ENCODE results near the gene TH.

TH gene

DNA sequence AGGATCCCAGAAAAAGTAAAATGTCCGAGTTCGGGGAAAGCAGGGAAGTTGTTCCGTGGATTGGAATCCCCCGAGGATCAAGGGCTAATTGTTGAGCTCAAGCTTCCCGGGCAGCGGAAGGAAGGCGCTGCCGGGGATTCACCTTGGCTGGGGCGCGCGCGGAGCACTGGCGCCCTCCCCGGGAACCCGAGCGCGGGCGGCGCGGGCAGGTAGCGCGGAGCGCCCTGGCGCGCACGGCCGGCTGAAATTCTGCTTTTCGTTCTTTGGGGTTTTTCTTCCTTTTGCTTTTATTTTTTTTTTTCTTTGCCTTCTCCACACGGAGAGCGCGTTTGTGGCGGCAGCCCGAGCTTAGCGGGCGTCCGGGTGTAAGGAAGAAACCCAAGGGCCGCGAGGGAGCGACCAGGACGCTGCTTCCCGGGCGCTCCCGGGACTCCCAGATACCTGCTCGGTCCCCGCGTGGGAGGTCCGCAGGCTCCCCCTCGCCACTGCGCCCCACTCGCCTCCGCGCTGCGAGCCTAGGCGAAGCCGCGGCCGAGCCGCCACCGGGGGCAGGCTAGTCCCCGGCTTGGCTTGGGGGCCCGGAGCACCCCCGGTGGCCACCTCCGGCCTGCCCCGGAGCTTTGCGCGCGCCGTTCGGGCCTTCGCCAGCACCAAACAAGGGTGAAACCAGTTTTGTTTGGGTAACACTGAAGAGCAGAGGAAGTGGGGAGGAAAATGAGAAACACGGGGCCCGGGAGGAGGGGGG lies 27.6 kb downstream of the TH start:
- FAIRE-seq (no peak), DNase-seq (ENCODE audit: insufficient read length, low spot score) (no peak)

GRCh38 chr11:2143477-2143798 lies 28.2 kb downstream of the TH start:
- DNase-seq (ENCODE audit: insufficient read length, low spot score) (no peak), FAIRE-seq (no peak)

DNA sequence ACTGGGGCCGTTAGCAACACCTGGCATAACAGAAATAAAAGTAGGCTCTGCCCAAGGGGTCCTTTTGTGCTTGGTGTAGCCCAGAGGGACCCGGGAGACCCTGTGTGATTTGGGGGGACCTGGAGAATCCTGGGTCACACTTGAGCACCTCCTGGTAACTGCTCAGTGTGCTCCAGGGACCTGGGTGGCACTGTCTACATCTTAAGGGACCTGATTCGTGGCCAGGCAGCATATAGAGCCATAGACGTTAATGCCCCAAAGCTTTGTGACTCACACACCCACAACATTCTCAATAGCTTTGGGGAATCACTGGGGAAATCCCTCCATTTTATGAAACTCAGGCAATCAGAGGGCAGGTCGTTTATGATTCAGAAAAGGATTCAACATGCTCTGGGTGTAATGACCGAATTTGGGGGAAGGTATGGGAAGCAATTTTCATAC lies 28.8 kb downstream of the TH start:
- DNase-seq (ENCODE audit: insufficient read length, low spot score) (no peak), FAIRE-seq (no peak)

GRCh38 chr11:2142300-2142759 lies 29.3 kb downstream of the TH start:
- no peak for FAIRE-seq
- DNase-seq (ENCODE audit: insufficient read length, low spot score): no peak

DNA sequence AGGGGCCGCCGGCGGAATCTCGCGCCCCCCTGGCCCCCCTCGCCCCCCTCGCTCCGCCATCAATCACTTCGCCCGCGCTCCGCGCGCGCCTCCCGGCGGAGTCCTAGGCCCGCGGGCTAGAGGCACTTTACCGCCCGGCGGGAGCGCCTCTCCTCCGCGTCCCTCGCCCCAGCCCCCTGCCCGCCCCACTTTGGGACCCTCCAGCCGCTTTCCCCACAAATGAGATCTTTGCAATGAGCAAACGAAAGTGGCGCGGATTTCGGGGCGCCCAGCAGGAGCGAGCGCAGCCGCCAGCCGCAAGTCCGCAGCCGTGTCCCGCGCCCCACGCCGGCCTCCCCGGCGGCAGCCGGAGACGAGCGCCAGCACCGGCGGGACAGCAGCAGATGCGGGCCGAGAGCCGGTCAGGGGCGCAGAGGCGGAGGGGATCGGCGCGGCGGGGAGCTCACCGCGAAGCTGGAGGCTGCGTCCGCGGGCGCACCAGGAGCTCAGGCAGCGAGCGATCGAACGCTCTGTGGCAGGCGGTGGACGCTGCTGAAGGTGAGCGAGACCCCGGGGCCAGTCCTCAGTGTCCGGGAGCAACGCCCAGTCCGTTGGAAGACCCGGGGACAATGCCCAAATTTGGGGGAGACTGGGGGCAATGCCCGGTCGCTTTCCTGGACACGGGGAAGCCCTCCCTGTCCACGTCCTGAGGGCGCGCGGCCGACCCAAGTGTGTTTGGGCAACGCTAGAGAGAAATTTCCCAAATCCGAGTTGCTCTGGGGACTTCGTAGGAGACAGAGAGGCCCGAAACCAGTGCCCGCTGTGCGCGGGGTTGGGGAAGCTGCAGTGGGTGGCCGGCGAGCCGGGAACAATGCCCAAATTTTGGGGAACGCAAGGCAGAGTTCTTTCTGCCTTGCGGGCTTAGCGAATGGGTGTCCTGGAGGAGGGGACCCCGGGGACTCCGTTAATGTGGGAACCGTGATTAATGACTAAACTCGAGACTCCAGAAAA lies 30.9 kb downstream of the TH start:
- DNase-seq (ENCODE audit: insufficient read length, low spot score) (no peak), FAIRE-seq (no peak)

DNA sequence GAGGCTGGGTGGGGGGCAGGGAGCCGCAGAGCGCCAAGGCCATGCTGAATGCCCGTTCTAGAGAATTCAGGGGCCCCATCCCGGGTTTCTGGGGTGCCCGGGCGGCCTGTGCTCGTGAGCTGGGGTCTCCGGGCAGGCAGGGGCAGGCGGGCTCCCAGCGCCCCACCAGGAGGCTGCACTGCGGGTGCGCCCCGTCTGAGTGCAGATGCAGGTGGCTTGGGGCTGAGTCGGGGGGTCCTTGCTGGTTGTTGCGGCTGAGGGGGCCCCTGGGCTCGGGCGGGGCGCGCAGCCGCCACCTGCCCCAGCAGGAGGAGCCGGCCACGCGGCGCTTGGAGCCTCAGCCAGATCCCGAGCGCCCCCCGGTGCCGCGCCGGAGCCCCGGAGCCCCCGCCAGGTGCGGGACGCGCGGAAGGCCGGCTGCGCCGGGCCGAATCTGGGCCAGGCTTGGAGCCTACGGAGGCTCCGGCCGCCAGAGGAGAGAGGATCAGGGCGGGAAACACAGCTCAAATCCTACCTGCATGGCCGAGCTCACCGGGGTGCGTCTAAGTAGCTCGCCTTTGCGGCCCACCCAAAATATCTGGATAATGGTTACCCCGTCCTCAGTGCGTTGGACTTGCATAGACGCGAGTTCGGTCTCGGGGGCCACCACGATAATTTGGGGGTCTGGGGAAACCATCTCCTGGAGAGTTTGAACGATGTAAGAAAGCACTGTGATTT lies 31.8 kb downstream of the TH start:
- DNase-seq (ENCODE audit: insufficient read length, low spot score) (no peak), FAIRE-seq (no peak)

- DNase-seq (ENCODE audit: insufficient read length, low spot score) (no peak), FAIRE-seq (no peak)
Observed at GRCh38 chr11:2139123-2139521, 32.5 kb downstream of the TH start, which contains the start of gene IGF2. Gene IGF2, minus strand, starts transcription at chr11:2139389. Its CDS starts 3,866 bp downstream, at chr11:2135523.

DNA sequence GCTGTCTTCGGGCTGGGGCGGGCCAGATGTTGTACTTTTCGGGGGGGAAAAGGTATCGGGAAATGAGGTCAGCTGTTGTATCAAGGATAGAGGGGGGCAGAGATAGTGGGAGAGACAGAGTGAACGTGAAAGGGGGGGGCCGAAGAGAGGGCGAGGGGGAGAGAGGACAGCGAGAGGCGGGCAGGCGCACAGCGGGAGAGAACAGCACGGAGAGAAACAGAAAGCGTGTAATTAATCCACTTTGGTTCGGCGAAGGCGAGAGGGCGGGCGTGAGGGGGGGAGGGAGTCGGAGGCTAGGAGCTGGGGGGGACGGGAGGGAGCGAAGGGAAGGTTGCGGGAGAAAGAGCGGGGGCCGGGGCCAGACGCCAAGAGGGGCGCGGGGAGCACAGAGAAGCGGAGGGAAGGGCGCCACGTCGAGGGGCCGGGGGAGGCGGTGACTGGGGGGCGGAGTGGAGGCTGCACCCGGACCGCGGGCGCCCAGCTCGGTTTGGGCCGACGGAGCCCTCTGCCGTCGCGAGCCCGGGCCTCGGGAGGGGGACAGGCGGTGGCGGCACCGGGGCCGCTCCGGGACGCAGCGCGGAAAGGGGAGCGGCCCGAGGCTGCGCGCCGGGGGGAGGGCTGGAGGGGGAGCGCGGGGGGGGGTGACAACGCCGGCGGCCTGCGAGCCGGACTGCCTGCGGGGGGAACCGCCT lies 33.0 kb downstream of the TH start:
- DNase-seq (ENCODE audit: insufficient read length, low spot score): no peak
- no peak for FAIRE-seq

DNA sequence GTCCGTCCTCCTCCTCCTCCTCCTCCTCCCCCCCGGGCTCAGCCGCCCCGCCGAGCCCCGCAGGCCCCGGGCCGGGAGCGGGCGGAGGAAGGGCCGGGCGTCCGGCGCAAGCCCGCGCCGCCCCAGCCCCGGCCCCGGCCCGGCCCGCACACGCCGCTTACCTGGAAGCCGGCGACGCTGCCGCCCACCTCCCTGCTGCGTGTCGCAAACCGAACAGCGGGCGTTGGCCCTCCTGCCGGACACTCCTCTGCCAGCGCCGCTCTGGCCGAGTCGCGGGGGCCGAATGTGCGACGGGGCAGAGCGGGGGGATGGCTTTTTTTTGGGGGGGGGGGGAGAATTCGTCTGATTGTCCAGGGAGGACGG lies 33.6 kb downstream of the TH start:
- FAIRE-seq (no peak), DNase-seq (ENCODE audit: insufficient read length, low spot score) (no peak)

DNA sequence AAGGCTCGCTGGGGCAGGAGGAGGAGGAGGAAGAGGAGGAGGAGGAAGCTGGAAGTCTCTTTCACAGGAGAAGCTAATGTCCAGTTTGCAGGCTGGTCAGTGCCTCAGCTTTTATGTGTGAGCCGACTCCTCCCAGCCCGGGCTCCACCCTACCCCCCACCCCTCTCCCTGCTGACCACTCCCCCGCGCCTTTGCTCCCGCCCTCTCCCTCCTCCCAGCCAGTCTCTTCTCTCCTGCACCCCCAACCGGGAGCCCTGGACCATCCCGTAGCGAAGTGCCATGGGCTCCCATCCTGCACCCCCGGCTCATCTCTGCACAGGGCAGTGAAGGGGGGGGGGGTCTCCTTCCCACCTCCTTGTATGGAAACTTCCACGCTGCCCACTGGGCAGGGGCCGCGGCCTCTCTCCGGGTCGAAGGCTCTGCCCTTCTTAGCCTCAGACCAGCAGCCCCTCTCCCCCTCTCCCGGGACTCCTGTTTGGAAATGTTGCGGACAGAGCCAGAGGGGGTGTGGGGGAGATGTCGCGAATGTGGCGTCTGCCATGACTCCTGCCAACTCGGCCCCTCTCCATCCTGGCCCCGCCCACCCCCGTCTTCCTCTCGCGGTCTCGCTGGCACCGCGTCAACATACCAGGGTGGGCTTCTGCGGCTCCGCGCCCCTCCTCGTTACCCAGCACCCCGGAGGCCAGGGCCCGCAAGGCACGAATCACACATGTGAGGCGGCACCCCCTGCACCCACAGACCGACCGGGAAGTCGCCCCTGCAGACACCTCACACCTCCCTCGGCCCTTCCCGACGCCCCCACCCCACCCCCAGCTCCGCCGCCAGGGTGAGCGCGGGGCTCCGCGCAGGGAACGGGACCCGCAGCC lies 34.2 kb downstream of the TH start:
- DNase-seq (ENCODE audit: insufficient read length, low spot score) (peak; percentile 85), FAIRE-seq (peak; percentile 86)

DNA sequence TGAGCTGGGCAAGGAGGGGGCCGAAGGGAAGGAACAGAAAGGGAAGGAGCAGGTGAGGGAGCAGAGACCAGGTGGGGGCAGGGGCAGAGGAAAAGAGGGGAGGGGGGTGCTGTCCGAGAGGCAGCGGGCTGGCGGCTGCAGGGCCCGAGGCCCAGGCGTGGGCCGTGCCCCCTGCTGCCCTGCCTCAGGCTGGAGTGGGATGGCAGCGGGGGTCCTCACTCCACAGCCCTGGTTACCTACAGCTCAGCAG lies 34.7 kb downstream of the TH start:
- FAIRE-seq: no peak
- DNase-seq (ENCODE audit: insufficient read length, low spot score): no peak

DNA sequence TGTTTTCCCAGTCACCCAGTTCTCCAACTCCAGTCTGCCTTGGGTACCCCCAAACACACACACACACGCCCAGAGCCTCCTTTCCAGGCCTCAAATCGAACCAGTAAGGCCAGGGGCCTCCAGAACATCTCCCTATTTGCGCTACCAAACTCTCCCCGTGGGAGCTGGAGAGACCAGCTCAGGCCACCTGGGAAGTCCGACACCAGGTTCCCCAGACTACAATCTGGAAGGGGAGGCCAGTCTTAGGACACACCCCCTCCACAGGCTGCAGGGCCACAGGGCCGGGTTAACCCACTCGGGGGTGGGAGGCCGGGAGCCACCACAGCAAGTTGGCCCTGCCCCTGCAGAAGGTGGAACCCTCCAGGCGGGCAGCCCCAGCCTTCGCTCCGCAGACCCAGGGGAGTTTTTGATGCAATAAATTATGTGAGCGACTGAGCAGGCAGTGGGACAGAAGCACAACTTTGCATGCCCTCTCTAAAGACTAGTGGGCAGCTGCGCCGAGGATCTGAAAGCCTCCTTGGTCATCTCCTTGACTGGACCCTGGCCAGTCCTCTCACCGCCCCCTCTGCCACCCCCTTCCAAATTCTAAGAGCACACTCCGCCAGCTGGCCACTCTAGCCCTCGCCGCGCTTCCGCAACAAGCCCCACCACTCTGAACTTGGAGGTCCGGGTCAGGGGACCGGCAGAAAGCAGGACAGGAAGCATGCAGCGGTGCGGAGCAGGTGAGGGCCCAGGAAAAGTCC lies 35.2 kb downstream of the TH start:
- FAIRE-seq (no peak), DNase-seq (ENCODE audit: insufficient read length, low spot score) (no peak)

- no peak for FAIRE-seq
Observed at GRCh38 chr11:2135648-2136201, 35.9 kb downstream of the TH start.

GRCh38 chr11:2135018-2135569 lies 36.5 kb downstream of the TH start:
- DNase-seq (ENCODE audit: insufficient read length, low spot score) (no peak), FAIRE-seq (no peak)

More at GRCh38 chr11:2135648-2136201, 35.9 kb downstream of the TH start:
- no peak for DNase-seq (ENCODE audit: insufficient read length, low spot score)

- FAIRE-seq (no peak), DNase-seq (ENCODE audit: insufficient read length, low spot score) (no peak)
Observed at GRCh38 chr11:2134022-2135010, 37.3 kb downstream of the TH start.

DNA sequence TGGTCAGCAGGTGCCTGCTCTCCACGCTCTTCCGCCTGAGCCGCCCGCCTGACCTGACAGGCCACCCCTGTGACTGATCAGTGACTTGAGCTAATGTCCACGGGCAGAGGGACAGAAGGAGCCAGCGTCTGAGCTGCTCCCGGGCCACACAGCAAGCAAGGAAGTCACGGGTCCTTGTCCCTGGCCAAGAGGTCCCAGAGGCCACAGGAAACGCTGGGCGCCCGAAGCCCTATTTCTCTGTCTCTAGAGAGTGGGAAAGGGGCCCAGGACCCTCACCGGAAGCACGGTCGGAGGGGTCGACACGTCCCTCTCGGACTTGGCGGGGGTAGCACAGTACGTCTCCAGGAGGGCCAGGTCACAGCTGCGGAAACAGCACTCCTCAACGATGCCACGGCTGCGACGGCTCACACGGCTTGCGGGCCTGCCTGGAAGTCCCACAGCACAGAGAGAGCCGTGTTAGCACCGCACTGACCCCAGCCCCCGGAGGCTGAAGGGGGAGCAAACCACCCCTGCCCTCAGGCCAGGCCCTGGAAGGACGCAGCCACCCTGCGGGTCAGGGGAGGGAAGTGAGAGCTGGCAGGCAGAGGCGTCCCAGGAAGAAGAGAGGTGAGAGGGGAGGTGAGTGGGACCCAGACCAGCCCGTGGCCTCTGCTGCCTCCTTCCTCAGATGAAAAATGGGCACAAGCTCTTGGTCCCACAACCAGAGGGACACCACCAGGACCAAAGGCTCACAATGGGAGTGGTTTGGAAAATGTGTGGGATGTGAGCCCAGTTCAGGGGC lies 38.2 kb downstream of the TH start:
- FAIRE-seq (no peak), DNase-seq (ENCODE audit: insufficient read length, low spot score) (no peak)

GRCh38 chr11:2132874-2133240 lies 38.8 kb downstream of the TH start:
- DNase-seq (ENCODE audit: insufficient read length, low spot score) (no peak), FAIRE-seq (no peak)
